GM12878 (cell line): ENCODE results near the gene CAPN14. TPM values are rescaled to one million over a fixed set of nuclear protein-coding genes. Genes with fewer than 3 reads are reported as not detected.

Source experiments
- ATAC-seq: fragments of 200-7000 bp; cut with Tn5 transposase; 3 replicates; pipeline ENCODE4 v1.9.1; 2020; ENCODE audit warnings: mild to moderate bottlenecking, moderate library complexity
- BruUV-seq: library from RNA; stranded (reverse); fragments of 400-500 nt; replicated peaks from 2 replicates; lab custom pipeline; 2021; lab: Mats Ljungman, UMichigan
- CTCF ChIA-PET: fragments of 300-600 bp; sonication (Branson Sonifier 250); formaldehyde crosslinking; extraction: SDS; loops from one replicate; lab custom pipeline; 2021; ENCODE audit warnings: inconsistent platforms; lab: Yijun Ruan, JAX
- POLR2A ChIA-PET: fragments of 350-600 bp; formaldehyde crosslinking; extraction: SDS; loops from one replicate; lab custom pipeline; 2021; ENCODE audit warnings: inconsistent platforms; lab: Charles Lee
- RAD21 ChIA-PET: fragments of 300-600 bp; sonication (Branson Sonifier 250); formaldehyde crosslinking; loops from one replicate; lab custom pipeline; 2023; ENCODE audit warnings: antibody characterized with exemption; ENCODE audit not compliant: unreplicated experiment; lab: Charles Lee
- SMC1A ChIA-PET: fragments of 300-600 bp; sonication (Branson Sonifier 250); formaldehyde crosslinking; loops from one replicate; lab custom pipeline; 2023; ENCODE audit not compliant: unreplicated experiment, uncharacterized antibody; lab: Charles Lee
- DNase-seq: peaks from one replicate; pipeline ENCODE4 v3.0.0-alpha.2; 2011; ENCODE audit warnings: low read depth, low spot score
- FAIRE-seq: peaks from 3 replicates; lab custom pipeline; 2011; peaks lifted over from hg19 to GRCh38; lab: Jason Lieb, UNC
- H2AFZ ChIP-seq: 2 replicates; pipeline ENCODE4 v1.6.0; 2011; ENCODE audit warnings: low read depth, low read length, control low read depth; ENCODE audit not compliant: control insufficient read depth
- H3K27ac ChIP-seq: 2 replicates; pipeline ENCODE4 v1.5.1; 2011; ENCODE audit warnings: control low read depth; ENCODE audit not compliant: control insufficient read depth, insufficient read depth
- H3K27me3 ChIP-seq, 2 experiments: replicated peaks in 1 of 2; 2 replicates each; pipeline versions ENCODE4 v1.6.0 to v1.6.1; 2011; ENCODE audit warnings: low read length in 1 of 2; ENCODE audit not compliant: control insufficient read depth in 2 of 2, insufficient read depth in 2 of 2
- H3K36me3 ChIP-seq, 2 experiments: 2 replicates each; pipeline ENCODE4 v1.5.1; 2011; ENCODE audit warnings: low read length in 1 of 2; ENCODE audit not compliant: control insufficient read depth in 2 of 2, insufficient read depth in 2 of 2
- H3K4me1 ChIP-seq: 2 replicates; pipeline ENCODE4 v1.6.1; 2011; ENCODE audit warnings: mild to moderate bottlenecking, low read length, moderate library complexity, mixed read lengths; ENCODE audit not compliant: control insufficient read depth, insufficient read depth
- H3K4me2 ChIP-seq: 2 replicates; pipeline ENCODE4 v1.6.0; 2011; ENCODE audit warnings: control low read depth; ENCODE audit not compliant: control insufficient read depth, insufficient read depth
- H3K4me3 ChIP-seq: fragments of 200-600 bp; sonication (generic); 2 replicates; pipeline ENCODE4 v1.5.1; 2016
- H3K79me2 ChIP-seq: 2 replicates; pipeline ENCODE4 v1.6.0; 2011; ENCODE audit warnings: low read length; ENCODE audit not compliant: control insufficient read depth, insufficient read depth
- H3K9ac ChIP-seq: 2 replicates; pipeline ENCODE4 v1.8.0; 2011; ENCODE audit warnings: low read length, control low read depth, mixed read lengths; ENCODE audit not compliant: control insufficient read depth, insufficient read depth
- H3K9me3 ChIP-seq: replicated peaks from 3 replicates; pipeline ENCODE4 v1.5.1; 2011; ENCODE audit warnings: mild to moderate bottlenecking, low read length; ENCODE audit not compliant: control insufficient read depth, insufficient read depth
- H4K20me1 ChIP-seq: 2 replicates; pipeline ENCODE4 v1.6.0; 2011; ENCODE audit not compliant: control insufficient read depth, insufficient read depth
- JUND ChIP-seq: IDR thresholded peaks from 2 replicates; pipeline ENCODE4 v1.6.1; 2012; ENCODE audit warnings: low read depth, mild to moderate bottlenecking, low read length, improper control_type of control experiment, moderate library complexity
- NR2C1 ChIP-seq: fragments of 450-650 bp; IDR thresholded peaks from 2 replicates; pipeline ENCODE4 v1.6.1; 2017; ENCODE audit warnings: antibody characterized with exemption, mild to moderate bottlenecking, moderate library complexity
- WGBS: methylation state at CpG from one replicate; pipeline ENCODE4 v1.1.6; 2016; ENCODE audit warnings: low lambda C conversion rate; ENCODE audit not compliant: insufficient replicate concordance, insufficient coverage; ENCODE audit errors: missing lambda C conversion rate; 5-methylcytosine and 5-hydroxymethylcytosine counted together
- in situ Hi-C: fragments of 300-500 bp; cut with MboI; formaldehyde crosslinking; loops from 9 replicates; pipeline ENCODE4 v1.14.3; 2018; ENCODE audit warnings: mixed read lengths
- intact Hi-C: fragments of 100-400 bp; cut with micrococcal nuclease; formaldehyde crosslinking; loops from one replicate; pipeline ENCODE4 v1.14.2; 2022; ENCODE audit not compliant: unreplicated experiment
- polyA plus RNA-seq, 11 experiments: library from polyadenylated mRNA; depleted of rRNA in 4 of 11; unstranded in 6 of 11; stranded (reverse) in 5 of 11; fragments of >200 nt; fragmentation: Nextera tagmentation in 4 of 11; fragmentation: Illumina TruSeq in 1 of 11; extraction: Ambion mirVana in 4 of 11; extraction: Trizol in 1 of 11; gene quantifications; 1 replicate in 1 of 11; 2 replicates in 10 of 11; pipeline versions ENCODE4 v1.2.1 to v1.2.3, GENCODE V29; 2011 to 2016; ENCODE audit warnings: inconsistent platforms in 2 of 11, missing spikeins in 2 of 11, low read depth in 1 of 11
- total RNA-seq, 4 experiments: library from RNA; depleted of rRNA in 3 of 4; stranded (reverse); fragments of >200 nt in 3 of 4; fragmentation: Illumina TruSeq in 1 of 4; extraction: Trizol in 1 of 4; gene quantifications; 2 replicates each; pipeline versions ENCODE4 v1.2.1 to v1.2.3, GENCODE V29; 2013 to 2021
- TF ChIP-seq, protein P1 (sequence below): IDR thresholded peaks from 2 replicates; pipeline ENCODE4 v1.6.1; 2012; ENCODE audit warnings: improper control_type of control experiment, low read depth, low read length; ENCODE audit not compliant: insufficient replicate concordance
- TF ChIP-seq, protein P2 (sequence below): IDR thresholded peaks from 2 replicates; pipeline ENCODE4 v1.6.1; 2011; ENCODE audit warnings: borderline replicate concordance, low read depth, mild to moderate bottlenecking, moderate library complexity, low read length; ENCODE audit not compliant: insufficient read depth, poor library complexity, severe bottlenecking

CAPN14 gene
- total and polyA plus RNA-seq, 10 of the 15 experiments (the other 5 are each of a cell fraction or from before 2014, with no cell fraction given), result 0.08 to 1.5 (median 1.1) TPM

DNA sequence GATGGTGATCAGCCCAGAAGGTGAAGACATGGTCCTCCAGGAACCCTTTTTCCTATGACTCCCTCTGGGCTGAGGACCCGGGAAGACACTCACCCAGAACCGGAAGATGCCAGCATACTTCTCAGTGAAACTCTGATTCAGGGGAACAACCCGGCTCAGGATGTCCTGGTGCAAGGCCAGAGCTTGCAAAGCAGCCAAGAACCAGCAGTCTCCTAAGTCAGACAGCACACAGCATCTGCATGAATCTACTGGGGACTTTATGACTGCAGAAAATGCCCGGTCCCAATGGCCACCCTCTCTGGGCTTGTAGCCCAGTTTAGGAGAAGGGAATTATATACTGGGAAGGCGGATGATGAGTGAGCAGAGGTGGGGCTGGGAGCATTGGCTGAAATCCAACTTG, 15.3 kb downstream of the CAPN14 start:
- Histone ChIP-seq H3K27me3 (no peaks in the 10 kb centered on the region; a peak in 2 of 4 replicates), H3K4me2 (no peak overlapping the region), H2AFZ (no peak overlapping the region), H3K4me1 (no peaks in the 10 kb centered on the region), H4K20me1 (no peaks in the 10 kb centered on the region), H3K9me3 (no peaks in the 10 kb centered on the region), H3K9ac (no peak overlapping the region), H3K27ac (no peak overlapping the region), H3K4me3 (no peak overlapping the region), H3K36me3 (no peaks in the 10 kb centered on the region), H3K79me2 (no peaks in the 10 kb centered on the region)
- in situ Hi-C loops (no loop called here), intact Hi-C loops (no loop called here)
- DNase-seq (no peak), ATAC-seq (no peak), FAIRE-seq (no peak)
- SMC1A ChIA-PET, result interaction anchor here (1.3 kb wide), 1 partner anchor 9 kb away, joined by 4 read pairs; no protein-coding TSS in a partner anchor
- RAD21 ChIA-PET, result no interaction called here
- POLR2A ChIA-PET, result no interaction called here
- CTCF ChIA-PET, result no interaction called here
- WGBS, result 44% methylated on average over 5 of the region's 5 CpGs
- no peak for TF ChIP-seq JUND
- no TSS peak for BruUV-seq

DNA sequence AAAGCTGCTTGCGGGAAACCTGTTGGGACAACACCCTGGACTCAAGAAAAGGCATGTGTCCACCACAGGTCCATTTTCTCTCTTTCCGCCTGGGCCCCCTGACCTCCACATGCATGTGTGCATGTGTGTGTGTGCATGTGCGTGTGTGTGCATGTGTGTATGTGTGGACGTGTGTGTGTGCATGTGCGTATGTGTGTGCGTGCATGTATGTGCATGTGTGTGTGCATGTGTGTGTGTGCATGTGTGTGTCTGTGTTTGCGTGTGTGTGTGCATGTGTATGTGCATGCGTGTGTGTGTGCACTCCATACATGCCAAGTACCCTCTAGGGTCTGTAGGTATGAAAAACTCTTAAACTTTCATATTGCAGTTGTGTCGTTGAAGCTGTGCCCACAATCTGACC, 16.3 kb downstream of the CAPN14 start:
- ChIA-PET CTCF (no interaction called here), RAD21 (no interaction called here), POLR2A (no interaction called here), SMC1A (interaction anchor here (1.0 to 1.3 kb wide), 2 partner anchors 8 to 93 kb away, joined by 3 to 4 read pairs; no protein-coding TSS in a partner anchor)
- H3K4me3 ChIP-seq, result no peak overlapping the region
- ATAC-seq (no peak), DNase-seq (no peak), FAIRE-seq (no peak)
- no peak overlapping the region for H3K4me2 ChIP-seq
- no peaks in the 10 kb centered on the region for H3K9me3 ChIP-seq
- H3K27ac ChIP-seq, result no peak overlapping the region
- intact Hi-C loops, result no loop called here
- no peaks in the 10 kb centered on the region for H4K20me1 ChIP-seq
- H2AFZ ChIP-seq, result no peak overlapping the region
- in situ Hi-C loops, result no loop called here
- no peaks in the 10 kb centered on the region for H3K79me2 ChIP-seq
- no peaks in the 10 kb centered on the region for H3K4me1 ChIP-seq
- no peaks in the 10 kb centered on the region; a peak in 2 of 4 replicates for H3K27me3 ChIP-seq
- TF ChIP-seq, protein P1, sequence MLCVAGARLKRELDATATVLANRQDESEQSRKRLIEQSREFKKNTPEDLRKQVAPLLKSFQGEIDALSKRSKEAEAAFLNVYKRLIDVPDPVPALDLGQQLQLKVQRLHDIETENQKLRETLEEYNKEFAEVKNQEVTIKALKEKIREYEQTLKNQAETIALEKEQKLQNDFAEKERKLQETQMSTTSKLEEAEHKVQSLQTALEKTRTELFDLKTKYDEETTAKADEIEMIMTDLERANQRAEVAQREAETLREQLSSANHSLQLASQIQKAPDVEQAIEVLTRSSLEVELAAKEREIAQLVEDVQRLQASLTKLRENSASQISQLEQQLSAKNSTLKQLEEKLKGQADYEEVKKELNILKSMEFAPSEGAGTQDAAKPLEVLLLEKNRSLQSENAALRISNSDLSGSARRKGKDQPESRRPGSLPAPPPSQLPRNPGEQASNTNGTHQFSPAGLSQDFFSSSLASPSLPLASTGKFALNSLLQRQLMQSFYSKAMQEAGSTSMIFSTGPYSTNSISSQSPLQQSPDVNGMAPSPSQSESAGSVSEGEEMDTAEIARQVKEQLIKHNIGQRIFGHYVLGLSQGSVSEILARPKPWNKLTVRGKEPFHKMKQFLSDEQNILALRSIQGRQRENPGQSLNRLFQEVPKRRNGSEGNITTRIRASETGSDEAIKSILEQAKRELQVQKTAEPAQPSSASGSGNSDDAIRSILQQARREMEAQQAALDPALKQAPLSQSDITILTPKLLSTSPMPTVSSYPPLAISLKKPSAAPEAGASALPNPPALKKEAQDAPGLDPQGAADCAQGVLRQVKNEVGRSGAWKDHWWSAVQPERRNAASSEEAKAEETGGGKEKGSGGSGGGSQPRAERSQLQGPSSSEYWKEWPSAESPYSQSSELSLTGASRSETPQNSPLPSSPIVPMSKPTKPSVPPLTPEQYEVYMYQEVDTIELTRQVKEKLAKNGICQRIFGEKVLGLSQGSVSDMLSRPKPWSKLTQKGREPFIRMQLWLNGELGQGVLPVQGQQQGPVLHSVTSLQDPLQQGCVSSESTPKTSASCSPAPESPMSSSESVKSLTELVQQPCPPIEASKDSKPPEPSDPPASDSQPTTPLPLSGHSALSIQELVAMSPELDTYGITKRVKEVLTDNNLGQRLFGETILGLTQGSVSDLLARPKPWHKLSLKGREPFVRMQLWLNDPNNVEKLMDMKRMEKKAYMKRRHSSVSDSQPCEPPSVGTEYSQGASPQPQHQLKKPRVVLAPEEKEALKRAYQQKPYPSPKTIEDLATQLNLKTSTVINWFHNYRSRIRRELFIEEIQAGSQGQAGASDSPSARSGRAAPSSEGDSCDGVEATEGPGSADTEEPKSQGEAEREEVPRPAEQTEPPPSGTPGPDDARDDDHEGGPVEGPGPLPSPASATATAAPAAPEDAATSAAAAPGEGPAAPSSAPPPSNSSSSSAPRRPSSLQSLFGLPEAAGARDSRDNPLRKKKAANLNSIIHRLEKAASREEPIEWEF, result no peak
- TF ChIP-seq NR2C1, result no peak
- TF ChIP-seq, protein P2, sequence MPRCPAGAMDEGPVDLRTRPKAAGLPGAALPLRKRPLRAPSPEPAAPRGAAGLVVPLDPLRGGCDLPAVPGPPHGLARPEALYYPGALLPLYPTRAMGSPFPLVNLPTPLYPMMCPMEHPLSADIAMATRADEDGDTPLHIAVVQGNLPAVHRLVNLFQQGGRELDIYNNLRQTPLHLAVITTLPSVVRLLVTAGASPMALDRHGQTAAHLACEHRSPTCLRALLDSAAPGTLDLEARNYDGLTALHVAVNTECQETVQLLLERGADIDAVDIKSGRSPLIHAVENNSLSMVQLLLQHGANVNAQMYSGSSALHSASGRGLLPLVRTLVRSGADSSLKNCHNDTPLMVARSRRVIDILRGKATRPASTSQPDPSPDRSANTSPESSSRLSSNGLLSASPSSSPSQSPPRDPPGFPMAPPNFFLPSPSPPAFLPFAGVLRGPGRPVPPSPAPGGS, result peak; percentile 57
- WGBS, result 38% methylated on average over 9 of the region's 9 CpGs
- no peak overlapping the region for H3K9ac ChIP-seq
- no peaks in the 10 kb centered on the region for H3K36me3 ChIP-seq
- no TSS peak for BruUV-seq
